ENCODE results near the gene ZNF716.
"Not testable (repeated sequence)": the region's sequence is repeated elsewhere in the genome, so short reads cannot be mapped to it uniquely, and the experiment has no call there.

DNA sequence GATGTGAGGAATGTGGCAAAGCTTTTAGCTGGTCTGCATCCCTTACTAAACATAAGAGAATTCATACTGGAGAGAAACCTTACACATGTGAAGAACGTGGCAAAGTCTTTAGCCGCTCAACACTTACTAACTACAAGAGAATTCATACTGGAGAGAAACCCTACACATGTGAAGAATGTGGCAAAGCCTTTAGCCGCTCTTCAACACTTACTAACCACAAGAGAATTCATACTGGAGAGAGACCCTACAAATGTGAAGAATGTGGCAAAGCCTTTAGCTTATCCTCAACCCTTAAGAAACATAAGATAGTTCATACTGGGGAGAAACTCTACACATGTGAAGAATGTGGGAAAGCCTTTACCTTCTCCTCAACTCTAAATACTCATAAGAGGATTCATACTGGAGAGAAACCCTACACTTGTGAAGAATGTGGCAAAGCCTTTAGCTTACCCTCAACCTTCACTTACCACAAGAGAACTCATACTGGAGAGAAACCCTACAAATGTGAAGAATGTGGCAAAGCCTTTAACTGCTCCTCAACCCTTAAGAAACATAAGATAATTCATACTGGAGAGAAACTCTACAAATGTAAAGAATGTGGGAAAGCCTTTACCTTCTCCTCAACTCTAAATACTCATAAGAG, 19.3 kb downstream of the ZNF716 start:
- TF ChIP-seq, protein P1, sequence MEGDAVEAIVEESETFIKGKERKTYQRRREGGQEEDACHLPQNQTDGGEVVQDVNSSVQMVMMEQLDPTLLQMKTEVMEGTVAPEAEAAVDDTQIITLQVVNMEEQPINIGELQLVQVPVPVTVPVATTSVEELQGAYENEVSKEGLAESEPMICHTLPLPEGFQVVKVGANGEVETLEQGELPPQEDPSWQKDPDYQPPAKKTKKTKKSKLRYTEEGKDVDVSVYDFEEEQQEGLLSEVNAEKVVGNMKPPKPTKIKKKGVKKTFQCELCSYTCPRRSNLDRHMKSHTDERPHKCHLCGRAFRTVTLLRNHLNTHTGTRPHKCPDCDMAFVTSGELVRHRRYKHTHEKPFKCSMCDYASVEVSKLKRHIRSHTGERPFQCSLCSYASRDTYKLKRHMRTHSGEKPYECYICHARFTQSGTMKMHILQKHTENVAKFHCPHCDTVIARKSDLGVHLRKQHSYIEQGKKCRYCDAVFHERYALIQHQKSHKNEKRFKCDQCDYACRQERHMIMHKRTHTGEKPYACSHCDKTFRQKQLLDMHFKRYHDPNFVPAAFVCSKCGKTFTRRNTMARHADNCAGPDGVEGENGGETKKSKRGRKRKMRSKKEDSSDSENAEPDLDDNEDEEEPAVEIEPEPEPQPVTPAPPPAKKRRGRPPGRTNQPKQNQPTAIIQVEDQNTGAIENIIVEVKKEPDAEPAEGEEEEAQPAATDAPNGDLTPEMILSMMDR (IDR thresholded peaks at IDR 0.05; ENCODE audit: extremely low read depth in 1 of 2, insufficient read depth in 1 of 2, low read depth in 1 of 2, low read length in 2 of 2), result not testable (repeated sequence)
- TF ChIP-seq EZH2 (IDR thresholded peaks at IDR 0.05; ENCODE audit: borderline replicate concordance, low read depth, low read length, severe bottlenecking); POLR2A (IDR thresholded peaks at IDR 0.05; ENCODE audit: low read depth, low read length); GATA2 (IDR thresholded peaks at IDR 0.05; ENCODE audit: insufficient read depth, insufficient read length, low read depth, low read length): not testable (repeated sequence)

Measured in endothelial cell of umbilical vein (primary cell).